GM19025 (cell line): Measurements from ENCODE around the gene EPHB1.

Experiments
- ATAC-seq: cut with Tn5 transposase; IDR thresholded peaks from one replicate; pipeline ENCODE4 v1.9.1; 2021; ENCODE audit warnings: mild to moderate bottlenecking, low read depth, moderate library complexity; ENCODE audit not compliant: unreplicated experiment

Gene EPHB1

DNA sequence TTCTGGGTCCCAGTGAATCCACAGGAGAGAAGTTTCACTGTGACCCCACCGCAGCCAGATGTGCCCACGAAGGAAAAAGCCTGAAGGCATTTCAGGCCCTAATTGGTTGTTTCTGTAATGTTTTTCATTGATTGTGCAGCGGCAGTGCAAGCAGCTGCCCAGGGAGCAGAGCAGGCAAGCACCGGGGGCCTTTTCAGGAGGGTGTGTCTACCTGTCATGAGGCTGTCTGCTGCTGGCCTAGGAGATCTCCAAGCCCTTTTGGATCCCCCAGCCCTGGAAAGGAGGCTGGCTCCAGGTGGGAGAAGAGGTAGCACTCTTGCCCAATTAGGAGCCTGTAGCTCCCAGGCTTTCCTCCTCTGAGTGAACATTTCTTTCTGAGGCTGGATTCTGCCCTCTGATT is 108.8 kb downstream of the EPHB1 start:
- peak; percentile 11 for ATAC-seq

DNA sequence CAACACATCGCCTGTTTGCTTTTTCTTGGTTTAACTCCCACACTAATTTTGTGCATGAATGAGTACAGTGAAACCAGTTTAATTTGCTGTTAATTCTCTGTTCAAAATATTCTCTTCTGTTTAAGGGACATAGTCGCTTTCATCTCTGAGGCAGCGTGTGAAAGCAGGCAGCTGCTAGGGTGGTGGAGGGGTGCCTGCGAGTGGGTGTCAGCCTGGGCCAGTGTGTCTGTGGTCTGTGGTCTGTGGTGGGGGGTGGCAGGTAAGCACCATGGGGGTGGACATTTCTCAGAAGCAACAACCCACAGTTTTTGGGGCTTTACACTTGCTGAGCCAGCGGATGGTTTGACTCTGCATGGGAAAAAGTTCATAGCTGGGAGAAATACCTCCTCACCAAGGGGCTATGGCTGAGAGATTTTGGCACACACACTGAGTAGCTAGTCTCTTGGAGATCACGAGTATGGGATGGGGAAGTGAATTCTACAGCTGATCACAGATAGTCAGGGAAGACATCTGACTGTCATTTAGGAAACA is 109.2 kb downstream of the EPHB1 start:
- ATAC-seq, result peak; percentile 86

DNA sequence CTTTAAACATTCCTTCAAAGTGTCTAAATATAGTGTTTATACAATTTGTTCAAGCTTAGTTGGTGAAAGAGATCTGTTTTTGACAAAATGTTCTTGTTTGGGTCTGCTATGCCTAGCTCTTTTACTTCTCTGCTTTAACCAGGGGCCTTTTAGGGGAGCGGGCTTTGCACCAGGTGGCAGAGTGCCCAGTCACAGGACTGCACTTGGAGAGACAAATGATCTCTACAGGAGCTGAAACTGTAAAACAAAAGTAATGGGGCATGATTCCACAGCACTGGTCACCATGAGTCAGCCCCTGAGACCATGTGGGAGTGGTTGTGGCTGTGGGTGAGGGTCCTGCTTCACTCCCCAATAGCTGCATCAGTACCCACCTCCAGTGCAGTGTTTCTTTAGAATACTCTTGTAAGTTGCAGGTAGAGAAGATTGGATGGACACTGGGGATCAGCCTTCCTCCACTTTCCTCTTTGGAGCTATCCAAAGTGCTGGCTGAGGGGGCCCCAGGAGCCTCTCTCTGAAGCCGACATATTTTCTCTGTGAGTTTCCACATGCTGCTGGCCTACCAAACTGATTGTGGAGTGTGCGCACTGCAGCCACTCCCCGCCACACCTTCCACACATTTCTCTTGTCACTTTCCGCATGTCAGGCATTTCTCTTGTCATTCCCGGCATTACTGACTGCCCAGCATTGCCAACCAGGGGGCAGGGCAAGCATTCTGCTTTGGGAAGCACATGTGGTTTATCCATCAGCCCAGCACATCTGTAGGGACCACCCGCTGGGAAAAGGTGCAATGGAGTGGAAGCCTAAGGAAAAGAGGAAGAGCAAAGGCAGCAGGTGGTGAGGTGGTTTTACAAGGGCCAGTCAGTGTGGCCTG is 110.0 kb downstream of the EPHB1 start:
- peak; percentile 8 for ATAC-seq

DNA sequence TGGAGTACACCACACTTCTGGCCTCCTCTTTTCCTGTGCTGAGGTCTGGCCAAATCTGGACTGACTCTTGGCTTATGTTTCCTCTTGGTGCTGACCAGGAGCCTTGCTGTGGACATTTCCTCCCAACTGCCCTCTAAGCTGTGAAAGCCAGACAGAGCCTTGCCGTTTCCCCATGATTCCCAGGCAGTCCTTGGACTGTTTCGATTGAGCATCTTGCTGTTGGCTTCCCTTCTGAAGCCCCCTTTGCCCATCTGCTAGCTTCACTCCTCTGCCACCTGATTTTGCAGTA is 110.5 kb downstream of the EPHB1 start:
- ATAC-seq, result no peak

DNA sequence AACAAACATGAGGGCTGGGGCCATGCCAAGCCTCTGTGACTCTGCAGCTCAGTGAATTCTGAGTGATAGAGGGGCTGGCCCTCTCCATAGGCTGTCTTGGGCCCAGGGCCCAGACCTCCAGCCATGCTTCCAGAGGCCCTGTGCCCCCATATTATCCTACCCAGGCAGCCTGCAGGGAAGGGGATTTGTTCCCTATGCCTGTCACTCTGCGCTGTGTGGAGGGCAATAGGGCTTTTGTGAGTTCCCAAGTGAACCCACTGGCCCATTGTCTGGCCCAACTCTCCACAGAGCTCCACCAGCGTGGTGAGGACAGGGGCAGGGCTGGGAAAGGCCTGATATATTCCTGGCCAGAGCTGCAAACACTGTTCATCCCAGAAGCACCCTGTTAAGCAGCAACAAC is 113.2 kb downstream of the EPHB1 start:
- no peak for ATAC-seq

DNA sequence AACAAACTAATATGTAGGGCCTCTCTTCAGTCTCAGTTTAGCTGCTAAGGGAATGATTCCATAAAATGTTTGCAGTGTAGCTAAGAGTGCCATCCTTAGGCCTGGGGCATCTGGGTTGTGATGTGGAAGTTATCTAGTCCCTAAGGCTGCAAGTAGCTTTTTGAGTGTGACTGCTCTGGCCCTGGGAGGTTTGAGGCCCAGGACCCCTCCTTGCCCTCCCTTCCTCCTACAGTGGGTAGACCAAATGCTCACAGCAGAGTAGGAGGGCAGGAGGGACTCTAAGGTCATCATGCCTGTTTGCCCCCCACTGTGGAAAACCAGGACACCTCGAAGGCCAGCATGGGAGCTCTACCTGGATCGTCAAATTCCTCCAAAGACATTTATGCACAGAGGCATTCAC is 115.0 kb downstream of the EPHB1 start:
- ATAC-seq, result no peak

DNA sequence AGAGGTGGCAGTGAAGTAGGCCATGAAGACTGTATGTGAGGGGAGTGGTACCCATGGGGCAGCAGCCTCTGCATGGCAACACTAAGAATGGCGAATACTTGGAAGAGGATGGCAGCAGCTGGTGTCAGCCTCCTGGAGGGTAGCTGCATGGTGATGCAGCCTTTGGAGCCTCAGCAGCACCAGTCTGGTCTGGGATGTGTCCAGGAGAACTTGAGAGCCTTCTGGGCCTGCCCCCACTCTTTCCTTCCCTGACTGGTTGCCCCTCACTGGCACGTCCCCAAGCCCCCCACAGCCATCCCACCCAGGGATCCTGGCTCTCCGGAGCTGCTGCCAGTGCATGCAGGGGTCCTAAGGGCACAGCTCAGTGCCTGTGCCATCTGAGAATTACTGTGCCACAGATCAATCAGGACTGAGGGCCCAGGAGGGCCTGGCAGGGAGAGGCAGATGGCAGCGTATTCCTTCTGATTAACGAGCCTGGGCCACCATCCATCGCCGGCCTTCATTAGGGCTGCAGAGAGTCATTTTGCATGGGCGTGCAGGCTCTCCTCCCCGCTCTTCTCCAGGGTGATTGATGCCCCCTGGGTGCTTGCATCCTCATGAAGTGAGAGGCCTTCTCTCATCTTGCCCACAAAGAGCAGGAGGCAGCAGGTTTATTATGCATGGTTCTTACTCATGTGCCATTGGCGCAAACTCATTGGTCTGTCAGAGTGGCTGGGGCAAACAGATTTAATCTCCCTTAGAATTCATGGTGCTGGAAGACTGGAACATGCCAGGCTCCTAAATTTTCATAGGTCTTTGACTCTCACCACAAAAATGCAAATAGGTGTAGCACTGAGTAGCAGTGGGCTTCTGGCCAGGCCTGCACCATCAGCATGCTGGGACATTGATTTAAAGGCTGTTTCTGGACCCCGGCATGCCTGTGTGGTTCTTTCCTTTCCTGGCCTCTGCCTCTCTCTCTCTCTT is 116.8 kb downstream of the EPHB1 start:
- ATAC-seq, result no peak

DNA sequence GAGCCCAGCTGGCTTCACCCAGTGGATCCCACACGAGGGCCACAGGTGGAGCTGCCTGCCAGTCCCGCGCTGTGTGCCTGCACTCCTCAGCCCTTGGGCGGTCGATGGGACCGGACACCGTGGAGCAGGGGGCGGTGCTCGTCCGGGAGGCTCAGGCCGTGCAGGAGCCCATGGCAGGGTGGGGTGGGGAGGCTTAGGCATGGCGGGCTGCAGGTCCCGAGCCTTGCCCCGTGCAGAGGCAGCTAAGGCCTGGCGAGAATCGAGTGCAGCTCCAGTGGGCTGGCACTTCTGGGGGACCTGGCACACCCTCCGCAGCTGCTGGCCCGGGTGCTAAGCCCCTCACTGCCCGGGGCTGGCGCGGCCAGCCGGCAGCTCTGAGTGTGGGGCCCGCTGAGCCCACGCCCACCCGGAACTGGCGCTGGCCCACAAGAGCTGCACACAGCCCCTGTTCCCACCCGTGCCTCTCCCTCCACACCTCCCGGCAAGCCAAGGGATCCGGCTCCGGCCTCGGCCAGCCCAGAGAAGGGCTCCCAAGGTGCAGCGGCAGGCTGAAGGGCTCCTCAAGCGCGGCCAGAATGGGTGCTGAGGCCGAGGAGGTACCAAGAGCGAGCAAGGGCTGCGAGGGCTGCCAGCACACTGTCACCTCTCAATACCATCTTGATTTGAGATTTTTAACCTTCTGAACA is 121.4 kb downstream of the EPHB1 start:
- ATAC-seq, result no peak

DNA sequence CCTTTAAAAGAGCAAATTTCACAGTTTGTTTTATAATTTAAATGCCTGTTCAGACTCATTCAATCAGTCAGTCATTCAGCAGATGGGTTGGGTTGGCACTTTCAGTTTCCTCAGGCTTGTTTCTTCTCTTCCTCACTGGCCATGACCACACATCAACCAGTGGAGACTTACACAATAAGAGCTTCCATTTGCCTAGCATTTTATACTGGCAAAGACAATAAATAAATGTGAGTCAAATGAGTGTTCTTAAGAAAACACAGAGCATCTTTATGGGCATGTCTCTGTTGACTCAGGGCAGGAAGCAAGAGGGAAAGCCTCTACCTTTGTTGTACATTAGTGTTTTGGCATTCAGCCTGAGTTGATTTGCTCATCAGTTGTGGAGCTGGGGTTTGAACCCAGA is 122.6 kb downstream of the EPHB1 start:
- ATAC-seq, result no peak

DNA sequence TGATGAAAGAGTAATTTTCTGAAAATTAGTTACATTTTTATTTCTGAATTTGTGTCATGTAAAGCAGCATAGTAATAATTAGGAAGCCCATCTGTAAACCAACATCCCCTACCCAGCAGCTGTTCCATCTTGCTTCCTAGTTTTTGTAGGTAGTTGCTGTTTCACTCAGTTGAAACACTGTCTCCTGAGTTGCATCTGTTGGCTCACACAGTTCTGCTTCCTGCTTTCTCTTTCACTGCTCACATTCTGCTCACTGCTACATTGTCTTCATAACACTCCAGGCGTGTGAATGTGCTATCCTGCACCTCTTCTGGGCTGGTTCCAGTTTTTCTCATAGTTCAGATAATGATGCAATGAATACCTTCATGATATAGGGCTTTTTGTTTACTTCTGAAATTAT is 123.4 kb downstream of the EPHB1 start:
- peak; percentile 95 for ATAC-seq

DNA sequence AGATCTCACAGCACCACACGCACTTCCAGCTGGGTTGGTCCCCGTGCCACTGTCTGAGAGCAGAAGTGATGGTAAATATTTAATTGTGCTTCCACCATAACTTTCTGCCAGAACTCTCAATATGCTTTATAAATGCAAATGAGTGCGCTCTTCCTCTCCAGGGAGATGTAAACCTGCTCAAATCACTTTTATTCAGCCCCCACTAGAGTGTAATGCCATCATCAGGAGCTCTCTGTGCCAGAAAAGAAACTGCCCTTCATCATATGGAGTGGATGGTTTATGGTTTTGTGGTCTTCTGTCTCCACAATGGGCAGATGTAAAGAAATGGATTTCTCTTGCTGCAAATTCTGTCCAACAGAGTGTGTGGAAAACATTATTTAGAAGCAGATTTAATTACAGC is 127.0 kb downstream of the EPHB1 start:
- ATAC-seq, result no peak

DNA sequence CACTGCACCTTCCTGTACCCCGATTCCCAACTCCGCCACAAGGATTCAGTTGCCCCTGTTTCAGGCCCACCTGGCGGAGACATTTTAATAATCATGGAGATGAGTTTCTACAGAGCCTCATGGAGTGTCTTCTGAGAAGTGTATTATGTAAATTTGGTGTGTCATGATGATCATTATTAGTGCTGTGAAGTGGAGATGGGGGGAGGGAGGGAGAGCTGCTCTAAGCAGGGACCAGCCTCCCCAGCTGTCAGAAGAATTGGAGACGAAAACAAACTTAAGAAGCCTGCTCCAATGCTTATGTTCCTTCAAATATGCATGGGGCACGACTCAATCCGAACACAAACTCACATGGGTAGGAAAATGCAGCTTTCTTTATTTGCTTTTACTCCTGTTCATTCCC is 127.8 kb downstream of the EPHB1 start:
- no peak for ATAC-seq

DNA sequence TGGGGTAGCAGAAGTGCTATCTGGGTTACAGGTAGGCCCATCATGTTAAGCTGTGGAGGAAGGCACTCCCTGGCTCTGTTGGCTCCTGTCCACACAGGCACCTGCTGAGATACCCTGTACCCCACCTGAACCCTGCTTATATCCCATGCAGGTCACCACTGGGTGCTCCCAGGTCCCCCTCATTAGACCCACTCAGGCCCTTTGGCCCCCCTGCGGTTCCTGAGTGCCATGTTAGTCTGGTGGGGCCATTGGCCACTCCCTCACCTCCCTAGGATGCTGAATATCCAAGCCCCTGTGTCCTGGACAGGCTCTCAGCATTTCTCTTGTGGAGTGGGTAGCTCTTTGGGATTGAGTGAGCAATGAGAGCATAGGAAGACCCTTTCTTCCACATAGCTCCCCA is 128.2 kb downstream of the EPHB1 start:
- ATAC-seq, result no peak

DNA sequence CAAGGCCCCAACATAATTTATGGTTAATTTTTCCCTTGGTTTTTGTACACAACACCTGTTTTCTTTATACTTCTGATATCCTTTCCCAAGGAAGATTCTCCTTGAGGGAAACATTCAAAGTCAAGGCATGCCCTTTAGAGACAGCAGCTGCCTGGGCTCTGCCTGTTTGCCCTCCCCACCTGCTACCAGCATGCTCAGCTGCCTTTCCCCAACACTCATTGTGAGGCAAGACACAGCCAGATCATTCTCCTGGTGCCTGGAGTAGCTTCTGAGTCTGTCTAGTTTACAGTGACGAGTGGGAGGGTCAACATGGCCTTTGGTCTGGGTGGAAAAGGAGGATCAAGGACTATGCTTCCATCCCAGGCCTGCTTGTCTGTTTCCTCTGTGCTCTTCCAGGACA is 132.5 kb downstream of the EPHB1 start:
- ATAC-seq, result no peak

DNA sequence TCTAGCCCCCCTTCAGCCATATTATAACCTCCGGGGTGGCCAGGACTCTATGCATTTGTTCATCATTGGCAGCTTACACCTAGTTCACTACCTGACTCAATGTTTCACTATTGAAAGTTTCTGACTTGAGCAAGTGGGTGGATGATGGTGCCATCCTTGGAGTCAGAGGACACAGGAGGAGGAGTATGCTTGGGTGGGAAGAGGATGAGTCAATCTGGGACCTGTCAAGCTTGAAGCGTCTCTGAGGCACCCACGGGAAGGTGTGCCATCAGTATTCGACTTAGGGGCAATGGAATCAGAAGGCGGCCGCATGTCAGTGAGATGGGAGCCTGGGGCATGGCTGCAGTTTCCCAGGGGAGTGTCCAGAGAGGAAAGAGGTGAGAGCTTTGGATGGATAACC is 133.3 kb downstream of the EPHB1 start:
- ATAC-seq, result no peak

DNA sequence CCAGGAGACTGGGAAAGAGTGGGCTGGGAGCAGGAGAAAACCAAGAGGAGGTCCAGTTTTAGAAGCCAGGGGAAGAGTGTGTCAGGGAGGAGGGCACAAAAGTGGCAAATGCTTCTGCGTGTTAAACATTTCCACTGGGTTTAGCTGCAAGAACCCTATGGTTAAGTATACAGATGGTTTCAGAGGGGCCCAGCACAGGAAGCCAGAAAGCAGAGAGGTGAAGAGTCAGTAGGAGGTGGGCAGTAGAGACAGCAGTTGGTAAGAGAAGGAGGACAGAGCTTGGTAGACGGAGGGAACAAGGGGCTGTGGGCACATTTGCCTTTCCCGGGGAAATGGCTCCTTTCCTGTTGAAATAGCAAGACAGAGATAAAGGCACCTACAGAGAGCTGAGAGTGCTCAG is 133.8 kb downstream of the EPHB1 start:
- no peak for ATAC-seq

DNA sequence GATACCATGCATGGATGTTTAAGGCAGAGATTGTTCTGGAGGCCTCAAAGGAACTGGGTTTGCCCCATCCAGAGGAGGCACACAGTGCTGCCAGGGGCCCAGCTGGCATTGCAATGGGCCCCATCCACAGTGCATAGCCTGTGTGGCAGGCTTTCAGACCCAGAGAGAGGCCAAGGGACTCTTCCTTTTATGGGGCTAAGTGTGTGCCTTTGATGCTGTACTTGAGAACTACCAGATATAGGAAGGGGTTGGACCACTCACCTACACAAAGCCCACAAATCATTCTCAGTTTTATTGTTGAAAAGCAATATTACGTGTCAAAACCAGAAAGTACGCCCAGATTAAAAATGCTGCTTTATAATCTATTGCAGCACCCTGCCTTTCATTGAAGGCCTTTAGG is 134.9 kb downstream of the EPHB1 start:
- ATAC-seq, result no peak

DNA sequence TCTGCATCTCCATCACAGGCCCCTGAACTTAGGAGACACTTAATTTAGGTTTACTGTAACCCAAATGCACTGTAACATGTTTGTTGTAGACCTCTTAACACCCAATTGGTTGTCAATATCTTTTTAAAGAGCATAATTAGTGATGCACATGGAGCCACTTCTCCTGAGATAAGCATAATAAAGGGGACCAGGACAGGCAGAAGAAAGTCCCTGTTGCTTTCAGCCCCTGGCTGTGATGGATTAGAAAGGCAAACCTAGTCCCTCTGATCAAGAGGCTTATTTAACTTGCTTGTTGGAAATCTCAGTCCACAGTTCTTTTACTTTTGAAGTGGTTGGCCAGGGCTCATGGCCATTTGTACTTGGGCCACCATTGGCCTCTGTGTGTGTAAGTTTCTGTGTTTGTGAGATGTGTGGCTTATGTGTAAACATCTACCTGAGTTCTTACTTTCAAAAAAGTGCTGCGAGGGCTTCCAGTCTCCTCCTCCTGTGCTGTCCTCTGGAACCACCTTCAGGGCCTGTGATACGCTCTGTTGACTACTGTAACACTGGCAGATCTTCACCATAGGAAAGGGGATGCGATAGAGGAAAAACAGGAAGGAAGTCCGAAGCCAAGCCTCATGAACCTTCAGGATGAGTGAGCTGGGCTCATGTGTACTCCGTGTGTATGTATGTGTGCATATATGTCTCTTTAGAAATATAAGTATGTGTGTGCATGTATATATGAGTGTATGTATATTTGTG is 136.2 kb downstream of the EPHB1 start:
- ATAC-seq, result no peak

DNA sequence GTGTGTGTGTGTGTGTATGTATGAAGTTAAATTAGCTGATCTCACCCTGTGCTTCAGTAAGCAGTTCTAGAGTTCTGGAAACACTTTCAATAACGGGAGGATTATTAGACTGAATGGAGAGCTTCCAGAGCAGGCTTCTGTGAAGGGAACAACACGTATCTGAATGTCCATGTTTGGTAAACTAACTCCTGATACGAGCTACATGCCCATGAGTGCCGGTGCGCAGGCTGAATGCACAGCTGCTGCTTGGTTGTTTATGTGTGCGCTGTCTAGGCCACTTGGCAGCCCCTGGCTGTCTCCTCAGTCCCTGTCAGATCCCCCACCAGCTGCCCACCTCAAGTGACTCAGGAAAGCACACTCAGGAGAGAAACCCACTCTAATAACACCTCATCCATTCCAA is 137.0 kb downstream of the EPHB1 start:
- ATAC-seq, result no peak

DNA sequence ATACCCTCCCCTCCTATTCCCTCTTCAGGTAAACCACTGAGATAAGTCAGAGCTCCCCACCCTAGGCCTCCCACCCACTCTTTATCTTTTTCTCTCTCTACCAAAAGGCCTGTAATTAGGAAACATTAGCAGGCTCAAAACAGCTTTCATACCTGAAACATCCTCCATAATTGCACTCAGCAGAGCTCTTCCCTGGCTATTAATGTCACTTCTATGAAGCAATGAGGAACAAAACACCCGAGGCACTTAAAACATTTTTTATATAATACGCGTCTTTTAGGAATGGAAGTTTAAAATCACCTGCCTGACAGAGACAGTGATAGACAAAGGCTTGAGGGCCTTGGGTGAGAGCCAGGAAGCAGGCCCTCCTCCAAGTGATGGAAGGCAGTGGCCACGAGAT is 138.9 kb downstream of the EPHB1 start:
- ATAC-seq, result no peak
